Measurements from ENCODE around the gene FERMT3. TPM values are rescaled to one million over a fixed set of nuclear protein-coding genes. Genes with fewer than 3 reads are reported as not detected.

Gene FERMT3
- total and polyA plus RNA-seq, 2 of the 13 experiments (the other 11 are each of a cell fraction or from before 2014, with no cell fraction given) = 0.29 TPM; not detected in 1

GRCh38 chr11:64237484-64237951 lies 31.0 kb downstream of the FERMT3 start (continued):
- TF ChIP-seq JARID2 (CRISPR knock-in tag; IDR thresholded peaks at IDR 0.05; ENCODE audit: insufficient replicate concordance) (no peak), ZHX1 (CRISPR knock-in tag; IDR thresholded peaks at IDR 0.05; ENCODE audit: low read depth) (no peak), MBD4 (IDR thresholded peaks at IDR 0.05; ENCODE audit: borderline replicate concordance, low read length) (no peak), TRIM24 (CRISPR knock-in tag; IDR thresholded peaks at IDR 0.05) (no peak), ZNF710 (CRISPR knock-in tag; IDR thresholded peaks at IDR 0.05; ENCODE audit: borderline replicate concordance) (peak; percentile 51; the same call in 1 of the 2 replicates), HNF1B (CRISPR knock-in tag; IDR thresholded peaks at IDR 0.05) (peak; percentile 87), TBL1XR1 (IDR thresholded peaks at IDR 0.05; ENCODE audit: borderline replicate concordance, low read length, partially characterized antibody) (no peak), ZNF225 (CRISPR knock-in tag; IDR thresholded peaks at IDR 0.05) (no peak), HNF4A (CRISPR knock-in tag; IDR thresholded peaks at IDR 0.05) (peak; percentile 44), ZNF788 (CRISPR knock-in tag; IDR thresholded peaks at IDR 0.05; ENCODE audit: borderline replicate concordance) (no peak; the same call in 1 of the 2 replicates), HINFP (CRISPR knock-in tag; IDR thresholded peaks at IDR 0.05; ENCODE audit: low read depth) (peak; percentile 50; the same call in 1 of the 2 replicates), ZNF737 (CRISPR knock-in tag; IDR thresholded peaks at IDR 0.05; ENCODE audit: borderline replicate concordance) (no peak), REXO4 (CRISPR knock-in tag; IDR thresholded peaks at IDR 0.05; ENCODE audit: borderline replicate concordance) (no peak), IKZF1 (IDR thresholded peaks at IDR 0.05) (no peak), ZMAT3 (CRISPR knock-in tag; conservative IDR thresholded peaks at IDR 0.05) (0 out of 2 replicates have a peak, but pooled peaks have one; percentile 43), SALL1 (CRISPR knock-in tag; IDR thresholded peaks at IDR 0.05) (peak; percentile 83), ZSCAN25 (CRISPR knock-in tag; IDR thresholded peaks at IDR 0.05) (no peak)
